Measurements from ENCODE around the gene FOXO1.

Gene FOXO1

GRCh38 chr13:40563350-40564125 is 102.9 kb downstream of the FOXO1 start:
- H4K8ac ChIP-seq (ENCODE audit: low read depth, low read length), result peak overlapping the region; percentile 59
- peaks cover 12% of the 10 kb centered on the region for H3K79me1 ChIP-seq (ENCODE audit: low read length)
- peaks cover 9 to 13% of the 10 kb centered on the region in 2 experiments for H3K36me3 ChIP-seq (ENCODE audit: control insufficient read depth in 1 of 2, insufficient read depth in 2 of 2, low read length in 2 of 2)
- DNase-seq, result peak; percentile 77 to 95
- peaks cover 25 to 34% of the 10 kb centered on the region in 2 experiments for H3K4me1 ChIP-seq (ENCODE audit: control insufficient read depth in 1 of 2, insufficient read depth in 2 of 2, low read length in 2 of 2)
- no peak overlapping the region for H3K9ac ChIP-seq (ENCODE audit: low read length)
- WGBS (ENCODE audit: extremely low coverage, insufficient coverage, insufficient read length), result no CpG with 5 or more reads among the region's 14 CpGs
- no peak overlapping the region for H2AFZ ChIP-seq (ENCODE audit: insufficient read depth, low read length, poor library complexity)
- no peak overlapping the region for H3K4me2 ChIP-seq (ENCODE audit: low read length)
- H3K18ac ChIP-seq (ENCODE audit: low read length), result peak overlapping the region; percentile 34
- H3K79me2 ChIP-seq (ENCODE audit: control insufficient read depth, insufficient read depth, low read length, poor library complexity), result peaks cover 14% of the 10 kb centered on the region
- peak overlapping the region; percentile 54 for H3K14ac ChIP-seq (ENCODE audit: low read length)
- peak overlapping the region; percentile 40 for H2BK120ac ChIP-seq (ENCODE audit: insufficient read depth, low read length, poor library complexity)
- H3K9me3 ChIP-seq (ENCODE audit: insufficient read depth, low read depth, low read length), result no peaks in the 10 kb centered on the region
- H4K12ac ChIP-seq (ENCODE audit: low read depth, low read length), result no peak overlapping the region
- no peaks in the 10 kb centered on the region for H3K27me3 ChIP-seq (ENCODE audit: insufficient read depth, low read length)
- H3K23ac ChIP-seq (ENCODE audit: low read length), result no peak overlapping the region
- H2AK5ac ChIP-seq (ENCODE audit: low read length), result peak overlapping the region; percentile 45
- H3K27ac ChIP-seq (ENCODE audit: low read depth, low read length), result peak overlapping the region; percentile 59
- H2BK12ac ChIP-seq (ENCODE audit: low read length), result peak overlapping the region; percentile 47
- H2BK5ac ChIP-seq (ENCODE audit: low read depth, low read length, poor library complexity), result no peak overlapping the region
- no peak overlapping the region for H3K4me3 ChIP-seq (ENCODE audit: low read depth, low read length)
- peak overlapping the region; percentile 66 for H3K4ac ChIP-seq (ENCODE audit: low read depth, low read length)
- H4K91ac ChIP-seq (ENCODE audit: low read depth, low read length), result peak overlapping the region; percentile 63

GRCh38 chr13:40562975-40563349 is 103.5 kb downstream of the FOXO1 start:
- H3K4me3 ChIP-seq (ENCODE audit: low read depth, low read length), result no peak overlapping the region
- H3K4me2 ChIP-seq (ENCODE audit: low read length), result no peak overlapping the region
- H2BK120ac ChIP-seq (ENCODE audit: insufficient read depth, low read length, poor library complexity), result peak overlapping the region; percentile 46
- H3K36me3 ChIP-seq (ENCODE audit: control insufficient read depth in 1 of 2, insufficient read depth in 2 of 2, low read length in 2 of 2), result peaks cover 9 to 13% of the 10 kb centered on the region in 2 experiments
- no peak overlapping the region for H3K23ac ChIP-seq (ENCODE audit: low read length)
- no peak overlapping the region for H2AFZ ChIP-seq (ENCODE audit: insufficient read depth, low read length, poor library complexity)
- peaks cover 12% of the 10 kb centered on the region for H3K79me2 ChIP-seq (ENCODE audit: control insufficient read depth, insufficient read depth, low read length, poor library complexity)
- no peaks in the 10 kb centered on the region for H3K27me3 ChIP-seq (ENCODE audit: insufficient read depth, low read length)
- H3K4me1 ChIP-seq (ENCODE audit: control insufficient read depth in 1 of 2, insufficient read depth in 2 of 2, low read length in 2 of 2), result peaks cover 25 to 34% of the 10 kb centered on the region in 2 experiments
- no peak overlapping the region for H3K9ac ChIP-seq (ENCODE audit: low read length)
- H2BK12ac ChIP-seq (ENCODE audit: low read length), result peak overlapping the region; percentile 38
- H2BK5ac ChIP-seq (ENCODE audit: low read depth, low read length, poor library complexity), result peak overlapping the region; percentile 23
- peak overlapping the region; percentile 26 for H4K8ac ChIP-seq (ENCODE audit: low read depth, low read length)
- H3K4ac ChIP-seq (ENCODE audit: low read depth, low read length), result peak overlapping the region; percentile 84
- peak overlapping the region; percentile 50 for H2AK5ac ChIP-seq (ENCODE audit: low read length)
- H4K12ac ChIP-seq (ENCODE audit: low read depth, low read length), result no peak overlapping the region
- peak overlapping the region; percentile 73 for H3K18ac ChIP-seq (ENCODE audit: low read length)
- DNase-seq, result no peak
- H3K27ac ChIP-seq (ENCODE audit: low read depth, low read length), result no peak overlapping the region
- no CpG with 5 or more reads among the region's 6 CpGs for WGBS (ENCODE audit: extremely low coverage, insufficient coverage, insufficient read length)
- H4K91ac ChIP-seq (ENCODE audit: low read depth, low read length), result peak overlapping the region; percentile 57
- peaks cover 12% of the 10 kb centered on the region for H3K79me1 ChIP-seq (ENCODE audit: low read length)
- peak overlapping the region; percentile 41 for H3K14ac ChIP-seq (ENCODE audit: low read length)
- no peaks in the 10 kb centered on the region for H3K9me3 ChIP-seq (ENCODE audit: insufficient read depth, low read depth, low read length)

- no peak overlapping the region for H2BK5ac ChIP-seq (ENCODE audit: low read depth, low read length, poor library complexity)
- H3K9me3 ChIP-seq (ENCODE audit: insufficient read depth, low read depth, low read length), result no peaks in the 10 kb centered on the region
- no peak overlapping the region for H3K9ac ChIP-seq (ENCODE audit: low read length)
- H3K27me3 ChIP-seq (ENCODE audit: insufficient read depth, low read length), result no peaks in the 10 kb centered on the region
- no peak overlapping the region for H3K18ac ChIP-seq (ENCODE audit: low read length)
- no peak overlapping the region for H4K91ac ChIP-seq (ENCODE audit: low read depth, low read length)
- no peak overlapping the region for H3K4ac ChIP-seq (ENCODE audit: low read depth, low read length)
- H3K27ac ChIP-seq (ENCODE audit: low read depth, low read length), result no peak overlapping the region
- no peak overlapping the region for H4K12ac ChIP-seq (ENCODE audit: low read depth, low read length)
- peaks cover 9 to 13% of the 10 kb centered on the region in 2 experiments for H3K36me3 ChIP-seq (ENCODE audit: control insufficient read depth in 1 of 2, insufficient read depth in 2 of 2, low read length in 2 of 2)
- H3K79me2 ChIP-seq (ENCODE audit: control insufficient read depth, insufficient read depth, low read length, poor library complexity), result peaks cover 8% of the 10 kb centered on the region
- H2BK120ac ChIP-seq (ENCODE audit: insufficient read depth, low read length, poor library complexity), result no peak overlapping the region
- no peak overlapping the region for H3K4me3 ChIP-seq (ENCODE audit: low read depth, low read length)
- H3K14ac ChIP-seq (ENCODE audit: low read length), result no peak overlapping the region
- no peak for DNase-seq
- H3K4me2 ChIP-seq (ENCODE audit: low read length), result no peak overlapping the region
- no peak overlapping the region for H4K8ac ChIP-seq (ENCODE audit: low read depth, low read length)
- H3K23ac ChIP-seq (ENCODE audit: low read length), result no peak overlapping the region
- H3K4me1 ChIP-seq (ENCODE audit: control insufficient read depth in 1 of 2, insufficient read depth in 2 of 2, low read length in 2 of 2), result peaks cover 20 to 30% of the 10 kb centered on the region in 2 experiments
- WGBS (ENCODE audit: extremely low coverage, insufficient coverage, insufficient read length), result no CpG with 5 or more reads among the region's 9 CpGs
- no peak overlapping the region for H2AFZ ChIP-seq (ENCODE audit: insufficient read depth, low read length, poor library complexity)
- H2AK5ac ChIP-seq (ENCODE audit: low read length), result no peak overlapping the region
- no peak overlapping the region for H2BK12ac ChIP-seq (ENCODE audit: low read length)
- peaks cover 11% of the 10 kb centered on the region for H3K79me1 ChIP-seq (ENCODE audit: low read length)
Observed at GRCh38 chr13:40559915-40560314, 106.5 kb downstream of the FOXO1 start.

- H3K79me1 ChIP-seq (ENCODE audit: low read length), result peaks cover 20% of the 10 kb centered on the region
- H3K4me1 ChIP-seq (ENCODE audit: control insufficient read depth in 1 of 2, insufficient read depth in 2 of 2, low read length in 2 of 2), result peaks cover 16 to 32% of the 10 kb centered on the region in 2 experiments
- H2BK5ac ChIP-seq (ENCODE audit: low read depth, low read length, poor library complexity), result no peak overlapping the region
- no peak overlapping the region for H3K14ac ChIP-seq (ENCODE audit: low read length)
- no peak overlapping the region for H4K91ac ChIP-seq (ENCODE audit: low read depth, low read length)
- H3K4me3 ChIP-seq (ENCODE audit: low read depth, low read length), result no peak overlapping the region
- no peak overlapping the region for H3K23ac ChIP-seq (ENCODE audit: low read length)
- H2AK5ac ChIP-seq (ENCODE audit: low read length), result no peak overlapping the region
- H3K27ac ChIP-seq (ENCODE audit: low read depth, low read length), result no peak overlapping the region
- no peaks in the 10 kb centered on the region for H3K27me3 ChIP-seq (ENCODE audit: insufficient read depth, low read length)
- H3K36me3 ChIP-seq (ENCODE audit: control insufficient read depth in 1 of 2, insufficient read depth in 2 of 2, low read length in 2 of 2), result peaks cover 9 to 13% of the 10 kb centered on the region in 2 experiments
- H3K4ac ChIP-seq (ENCODE audit: low read depth, low read length), result no peak overlapping the region
- H3K79me2 ChIP-seq (ENCODE audit: control insufficient read depth, insufficient read depth, low read length, poor library complexity), result peaks cover 9% of the 10 kb centered on the region
- DNase-seq, result no peak
- no CpG with 5 or more reads among the region's 1 CpG for WGBS (ENCODE audit: extremely low coverage, insufficient coverage, insufficient read length)
- no peak overlapping the region for H4K8ac ChIP-seq (ENCODE audit: low read depth, low read length)
- no peak overlapping the region for H2AFZ ChIP-seq (ENCODE audit: insufficient read depth, low read length, poor library complexity)
- H3K9ac ChIP-seq (ENCODE audit: low read length), result no peak overlapping the region
- H4K12ac ChIP-seq (ENCODE audit: low read depth, low read length), result no peak overlapping the region
- no peak overlapping the region for H2BK12ac ChIP-seq (ENCODE audit: low read length)
- no peak overlapping the region for H3K18ac ChIP-seq (ENCODE audit: low read length)
- no peak overlapping the region for H3K4me2 ChIP-seq (ENCODE audit: low read length)
- H2BK120ac ChIP-seq (ENCODE audit: insufficient read depth, low read length, poor library complexity), result no peak overlapping the region
- H3K9me3 ChIP-seq (ENCODE audit: insufficient read depth, low read depth, low read length), result no peaks in the 10 kb centered on the region
Observed at GRCh38 chr13:40558656-40559055, 107.8 kb downstream of the FOXO1 start.
